Colon (tissue), 2 donors: ENCODE data around the gene BTBD6.

Experiments used
- FAIRE-seq: peaks from 2 replicates; lab custom pipeline; 2012; peaks lifted over from hg19 to GRCh38; lab: Jason Lieb, UNC
- donor health status: control.
- donor health status: control.

Gene BTBD6

GRCh38 chr14:105248368-105249181 is at the start of gene BTBD6:
Gene BTBD6, plus strand, starts transcription at chr14:105248533. Its CDS starts 179 bp downstream, at chr14:105248712.
- FAIRE-seq: no peak

GRCh38 chr14:105198588-105198987 is 49.7 kb upstream of the BTBD6 start:
- no peak for FAIRE-seq

GRCh38 chr14:105199093-105199492 is 49.2 kb upstream of the BTBD6 start:
- FAIRE-seq: no peak

DNA sequence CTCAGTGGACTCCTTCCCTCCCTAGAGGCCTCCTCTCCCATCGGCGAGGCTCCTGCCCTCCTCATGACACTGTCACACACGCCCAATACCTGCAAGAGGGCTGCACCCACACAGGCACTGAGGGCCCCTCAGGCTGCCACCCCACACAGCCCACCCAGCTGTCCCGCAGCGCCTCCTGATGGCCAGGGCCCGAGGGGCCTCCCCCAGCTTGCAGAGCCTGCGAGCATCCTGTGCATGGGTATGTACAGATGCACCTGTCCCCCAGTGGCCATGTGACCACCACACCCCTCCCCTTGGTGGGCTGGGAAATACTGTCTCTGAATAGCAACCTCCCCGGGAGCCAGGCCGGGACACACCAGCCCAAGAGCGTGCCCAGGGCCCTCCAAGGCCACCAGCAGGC is 48.3 kb upstream of the BTBD6 start:
- FAIRE-seq: no peak

- FAIRE-seq: no peak
Observed at GRCh38 chr14:105200641-105201040, 47.7 kb upstream of the BTBD6 start.

DNA sequence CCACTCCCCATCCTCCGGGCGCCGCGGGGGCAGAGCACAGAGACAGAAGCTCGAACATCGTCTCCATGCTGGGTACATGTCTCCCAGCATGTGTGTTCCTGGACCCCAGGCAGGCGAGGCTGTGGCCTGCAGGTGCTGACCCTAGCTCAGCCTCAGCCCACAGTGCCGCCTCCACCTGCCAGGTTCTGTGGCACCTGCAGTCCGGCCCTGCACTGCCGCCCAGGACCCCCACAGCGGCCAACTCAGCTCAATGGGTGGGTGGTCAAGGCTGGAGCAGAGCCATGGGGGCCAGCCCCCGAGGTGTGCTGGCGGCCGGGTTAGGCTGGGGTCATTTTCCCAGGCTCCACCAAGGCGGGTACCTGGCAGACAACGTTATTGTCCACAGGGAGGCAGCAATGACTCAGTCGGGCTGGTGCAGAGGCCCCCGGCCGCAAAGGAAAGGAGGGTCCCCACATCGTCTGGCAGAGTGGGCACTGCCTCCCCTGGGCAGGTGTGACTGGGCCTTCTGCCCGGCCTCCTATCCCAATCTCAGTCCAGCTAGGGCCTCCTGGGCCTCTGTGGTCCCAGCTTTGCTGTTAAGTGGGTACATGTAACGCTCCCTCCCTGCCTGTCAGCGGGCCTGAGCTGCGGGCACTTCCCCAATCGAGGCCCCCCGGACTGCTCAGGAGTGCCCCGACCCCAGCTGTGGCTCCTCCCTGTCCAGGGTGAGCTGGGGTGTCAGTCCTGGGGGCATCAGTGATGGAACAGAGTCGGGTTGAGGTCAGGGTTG is 47.0 kb upstream of the BTBD6 start:
- no peak for FAIRE-seq

GRCh38 chr14:105201925-105202513 is 46.3 kb upstream of the BTBD6 start:
- no peak for FAIRE-seq

GRCh38 chr14:105203057-105203531 is 45.2 kb upstream of the BTBD6 start:
- FAIRE-seq: no peak

GRCh38 chr14:105203701-105204100 is 44.6 kb upstream of the BTBD6 start:
- FAIRE-seq: no peak

GRCh38 chr14:105204206-105204930 is 44.0 kb upstream of the BTBD6 start:
- FAIRE-seq: no peak

- no peak for FAIRE-seq
Observed at GRCh38 chr14:105204931-105205672, 43.2 kb upstream of the BTBD6 start.

DNA sequence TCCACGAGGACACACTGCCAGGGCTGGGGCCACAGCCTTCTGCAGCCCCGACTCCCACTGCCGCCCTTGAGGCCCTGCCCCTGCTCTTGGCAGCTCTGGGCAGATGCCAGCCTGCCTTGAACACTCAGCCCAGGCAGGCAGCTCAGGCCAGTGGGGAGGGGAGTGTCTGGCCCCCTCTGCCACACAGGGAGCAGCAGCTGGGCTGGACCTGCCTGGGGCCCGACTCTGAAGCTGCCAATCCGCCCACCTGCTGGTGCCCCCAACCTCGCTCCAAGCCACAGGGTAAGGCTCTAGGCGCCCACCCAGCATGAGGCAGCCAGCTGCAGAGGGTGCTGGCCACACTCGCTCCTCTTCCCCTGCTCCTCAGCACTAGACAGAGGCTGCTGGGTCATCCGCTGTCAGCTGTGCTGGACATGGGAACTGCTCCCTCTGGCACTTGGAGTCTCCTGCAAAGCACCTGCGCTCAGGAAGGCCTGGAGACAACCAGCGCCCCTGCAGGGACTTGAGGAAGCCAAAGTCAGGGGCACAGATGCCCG is 42.6 kb upstream of the BTBD6 start:
- no peak for FAIRE-seq

DNA sequence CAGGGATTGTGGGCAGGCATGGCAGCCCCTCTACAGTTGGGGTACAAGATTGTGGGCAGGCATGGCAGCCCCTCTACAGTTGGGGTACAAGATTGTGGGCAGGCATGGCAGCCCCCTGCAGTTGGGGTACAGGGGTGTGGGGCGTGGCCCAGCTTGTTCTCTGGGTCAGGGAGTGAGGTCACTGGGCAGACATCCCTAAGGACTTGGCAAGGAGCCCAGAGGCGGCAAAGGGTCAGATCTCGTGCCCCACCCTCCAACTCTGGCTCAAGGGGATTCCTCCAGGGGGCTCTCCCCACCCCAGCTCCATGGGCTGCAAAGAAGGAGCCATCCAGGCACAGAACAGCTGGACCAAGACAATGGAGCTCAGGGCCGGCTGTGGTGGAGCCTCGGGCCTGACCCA is 41.5 kb upstream of the BTBD6 start:
- FAIRE-seq: no peak

- no peak for FAIRE-seq
Observed at GRCh38 chr14:105207460-105207901, 40.9 kb upstream of the BTBD6 start.

DNA sequence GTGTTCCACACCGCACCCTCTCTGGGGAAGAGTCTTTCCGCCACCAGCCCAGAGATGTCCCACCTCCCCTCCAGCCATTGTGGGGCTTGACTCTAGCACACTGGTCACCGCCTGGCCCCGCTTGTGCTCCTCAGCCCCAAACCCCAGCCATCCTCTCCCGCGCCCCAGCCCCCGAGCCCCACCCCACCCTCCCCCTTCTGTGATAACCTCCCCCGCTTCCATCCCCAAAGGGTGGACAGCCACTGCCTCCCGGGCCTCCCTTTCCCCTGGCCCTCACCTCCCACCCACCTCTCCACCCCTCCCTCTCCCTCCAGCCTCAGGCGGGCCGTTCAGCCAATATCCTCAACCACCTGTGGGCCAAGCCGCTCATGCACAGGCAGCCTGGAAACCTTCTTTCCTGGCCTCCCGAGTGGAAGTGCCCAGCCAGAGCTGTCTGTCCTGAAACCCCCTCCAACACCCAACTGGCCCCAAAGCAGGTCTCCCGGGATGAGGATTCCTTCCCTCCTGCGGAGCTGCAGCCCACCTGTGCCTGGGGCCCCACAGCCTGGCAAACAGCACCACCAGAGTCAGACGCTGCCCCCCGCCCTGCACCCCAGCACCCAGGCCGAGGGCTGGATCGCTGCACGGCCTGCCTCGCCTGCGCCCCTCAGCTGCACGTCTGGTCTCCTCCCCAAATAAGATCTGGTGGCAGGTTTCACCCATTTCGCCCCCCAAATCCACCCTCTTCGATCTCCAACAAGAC is 40.2 kb upstream of the BTBD6 start:
- no peak for FAIRE-seq

- no peak for FAIRE-seq
Observed at GRCh38 chr14:105208738-105209075, 39.6 kb upstream of the BTBD6 start.

GRCh38 chr14:105209091-105209490 is 39.2 kb upstream of the BTBD6 start:
- FAIRE-seq: no peak

GRCh38 chr14:105209646-105210045 is 38.7 kb upstream of the BTBD6 start:
- no peak for FAIRE-seq

DNA sequence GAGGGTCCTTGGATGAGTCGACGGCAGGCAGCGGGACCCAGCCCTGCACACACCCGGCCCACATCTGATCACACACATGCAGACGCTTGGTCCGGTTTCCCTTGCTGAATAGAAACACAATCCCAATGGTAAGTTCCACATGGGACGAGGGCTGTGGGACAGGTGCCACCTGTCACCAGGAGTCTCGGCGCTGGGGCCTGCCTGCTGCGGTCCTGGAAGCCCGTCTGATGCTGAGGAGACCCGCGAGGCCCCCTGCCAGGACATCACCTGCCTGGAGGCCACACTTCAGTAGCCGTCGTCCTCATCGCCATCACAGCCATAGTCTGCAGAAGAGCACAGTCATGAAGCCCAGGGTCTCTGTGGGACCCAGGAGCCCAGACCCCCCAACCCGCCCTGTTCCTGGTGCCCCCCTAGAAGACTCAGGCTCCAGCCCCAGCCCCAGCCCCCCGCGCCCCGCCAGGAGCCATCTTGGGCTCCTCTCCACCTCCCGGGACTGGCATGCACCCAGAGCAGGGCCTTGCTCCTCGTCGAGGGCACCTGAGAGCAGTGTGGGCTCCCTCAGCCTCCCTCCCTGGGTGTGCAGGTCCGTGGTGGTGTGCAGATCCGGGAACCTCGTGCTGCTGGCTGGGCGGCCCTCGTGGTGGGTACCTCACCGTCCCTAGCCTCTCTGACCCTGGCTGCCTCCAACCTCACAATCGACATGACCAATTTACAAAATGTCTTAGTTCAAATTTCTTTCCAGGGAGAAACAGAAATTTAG is 37.9 kb upstream of the BTBD6 start:
- FAIRE-seq: no peak
